IPS-20b (cell line): Measurements from ENCODE around the gene PHAF1.

Source experiments
- H3K27ac ChIP-seq: one replicate; pipeline ENCODE4 v1.5.1; 2013; ENCODE audit warnings: low read length
- H3K27me3 ChIP-seq: 2 replicates; pipeline ENCODE4 v1.6.1; 2013; ENCODE audit warnings: mild to moderate bottlenecking, low read length, inconsistent platforms; ENCODE audit not compliant: insufficient read depth
- H3K36me3 ChIP-seq: 2 replicates; pipeline ENCODE4 v1.6.1; 2013; ENCODE audit warnings: low read depth, mild to moderate bottlenecking, inconsistent platforms, low read length, moderate library complexity; ENCODE audit not compliant: insufficient read depth
- H3K4me1 ChIP-seq: 2 replicates; pipeline ENCODE4 v1.6.1; 2013; ENCODE audit warnings: mild to moderate bottlenecking, control low read depth, inconsistent platforms, low read length, moderate library complexity; ENCODE audit not compliant: insufficient read depth
- H3K4me3 ChIP-seq: 2 replicates; pipeline ENCODE4 v1.5.1; 2013; ENCODE audit warnings: mild to moderate bottlenecking, low read length, inconsistent platforms
- H3K9ac ChIP-seq: 2 replicates; pipeline ENCODE4 v1.6.1; 2013; ENCODE audit warnings: low read depth, mild to moderate bottlenecking, inconsistent platforms, low read length, moderate library complexity
- H3K9me3 ChIP-seq: 2 replicates; pipeline ENCODE4 v1.6.1; 2013; ENCODE audit warnings: mild to moderate bottlenecking, low read depth, low read length, inconsistent platforms; ENCODE audit not compliant: insufficient read depth

Gene PHAF1

DNA sequence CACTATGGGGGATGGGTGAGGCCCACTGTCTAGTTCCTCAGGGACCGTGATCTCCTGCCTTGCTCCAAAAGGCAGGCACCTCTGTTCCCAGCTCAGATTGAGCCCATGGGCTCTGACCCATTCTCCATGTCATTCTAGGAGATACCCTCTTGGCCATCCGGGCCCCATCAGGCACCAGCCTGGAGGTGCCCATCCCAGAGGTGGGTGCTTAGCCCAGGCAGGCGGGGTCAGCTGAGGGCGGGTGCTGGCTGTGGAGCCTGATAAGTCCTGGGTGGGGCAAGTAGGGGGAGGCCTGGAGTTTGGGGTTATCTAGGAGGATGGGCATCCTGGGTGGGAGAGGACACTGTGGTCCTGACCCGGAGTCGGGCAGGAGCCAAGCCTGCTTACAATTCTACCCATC, 84.5 kb downstream of the PHAF1 start:
- H3K9ac ChIP-seq: no peak overlapping the region
- H3K4me1 ChIP-seq: peaks cover 3% of the 10 kb centered on the region; the same call in 1 of the 2 replicates

GRCh38 chr16:67195676-67196075, 85.9 kb downstream of the PHAF1 start:
- Histone ChIP-seq H3K9ac (no peak overlapping the region), H3K36me3 (peaks cover 52% of the 10 kb centered on the region), H3K27ac (no peak overlapping the region), H3K4me3 (no peak overlapping the region), H3K4me1 (peaks cover 6% of the 10 kb centered on the region; the same call in 1 of the 2 replicates), H3K9me3 (no peaks in the 10 kb centered on the region), H3K27me3 (no peaks in the 10 kb centered on the region)

More for the DNA sequence above, 84.5 kb downstream of the PHAF1 start:
- no peak overlapping the region for H3K27ac ChIP-seq
- peaks cover 52% of the 10 kb centered on the region for H3K36me3 ChIP-seq
- H3K4me3 ChIP-seq: no peak overlapping the region
- H3K9me3 ChIP-seq: no peaks in the 10 kb centered on the region
- H3K27me3 ChIP-seq: no peaks in the 10 kb centered on the region

DNA sequence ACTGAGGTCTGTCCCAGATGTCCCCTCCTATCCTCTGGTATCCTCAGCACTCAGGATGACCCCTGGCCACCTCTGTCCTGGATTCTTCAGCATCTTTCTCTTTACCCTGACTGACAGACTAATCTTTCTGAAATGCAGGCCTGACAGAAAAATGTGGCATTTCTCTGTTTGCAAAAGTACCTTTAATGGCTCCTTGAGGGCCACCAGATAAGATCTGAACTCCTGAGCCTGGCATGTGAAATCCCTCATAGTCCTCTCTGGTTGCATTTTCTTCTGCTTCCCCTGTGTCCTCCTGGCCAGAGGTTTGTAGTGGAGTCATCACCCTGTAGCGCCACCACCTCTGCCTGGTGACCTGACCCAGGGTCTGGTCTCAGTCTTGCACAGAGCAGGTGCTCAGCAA, 87.1 kb downstream of the PHAF1 start:
- peaks cover 57% of the 10 kb centered on the region for H3K36me3 ChIP-seq
- peaks cover 6% of the 10 kb centered on the region; the same call in 1 of the 2 replicates for H3K4me1 ChIP-seq
- no peak overlapping the region for H3K4me3 ChIP-seq
- H3K27me3 ChIP-seq: no peaks in the 10 kb centered on the region
- no peak overlapping the region for H3K27ac ChIP-seq
- H3K9ac ChIP-seq: no peak overlapping the region
- H3K9me3 ChIP-seq: no peaks in the 10 kb centered on the region

DNA sequence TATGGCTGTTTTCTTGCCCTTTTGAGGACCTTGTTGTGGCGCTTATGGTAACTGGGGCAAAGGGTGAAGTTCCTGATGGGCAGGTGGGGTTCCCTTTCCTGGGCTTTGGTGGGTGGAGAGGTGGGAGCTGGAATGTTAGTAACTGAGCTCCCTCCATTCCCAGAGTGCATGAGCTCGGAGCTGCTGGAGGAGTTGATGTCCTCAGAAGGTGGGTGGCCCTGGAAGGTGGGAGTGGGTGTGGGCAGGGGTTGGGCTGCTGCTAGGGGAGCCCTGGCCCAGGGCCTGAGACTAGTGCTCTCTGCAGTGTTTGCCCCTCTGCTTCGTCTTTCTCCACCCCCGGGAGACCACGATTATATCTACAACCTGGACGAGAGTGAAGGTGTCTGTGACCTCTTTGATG, 88.0 kb downstream of the PHAF1 start:
- H3K4me1 ChIP-seq: peaks cover 6% of the 10 kb centered on the region; the same call in 1 of the 2 replicates
- no peaks in the 10 kb centered on the region for H3K9me3 ChIP-seq
- H3K36me3 ChIP-seq: peaks cover 57% of the 10 kb centered on the region
- H3K9ac ChIP-seq: no peak overlapping the region
- H3K27ac ChIP-seq: no peak overlapping the region
- no peaks in the 10 kb centered on the region for H3K27me3 ChIP-seq
- no peak overlapping the region for H3K4me3 ChIP-seq
